Measurements from ENCODE around the gene P2RY11. TPM values are rescaled to one million over a fixed set of nuclear protein-coding genes. Genes with fewer than 3 reads are reported as not detected.

The P2RY11 gene
- total RNA-seq, 2 donors from 2014 or later, result 4.5 to 11.6 TPM

DNA sequence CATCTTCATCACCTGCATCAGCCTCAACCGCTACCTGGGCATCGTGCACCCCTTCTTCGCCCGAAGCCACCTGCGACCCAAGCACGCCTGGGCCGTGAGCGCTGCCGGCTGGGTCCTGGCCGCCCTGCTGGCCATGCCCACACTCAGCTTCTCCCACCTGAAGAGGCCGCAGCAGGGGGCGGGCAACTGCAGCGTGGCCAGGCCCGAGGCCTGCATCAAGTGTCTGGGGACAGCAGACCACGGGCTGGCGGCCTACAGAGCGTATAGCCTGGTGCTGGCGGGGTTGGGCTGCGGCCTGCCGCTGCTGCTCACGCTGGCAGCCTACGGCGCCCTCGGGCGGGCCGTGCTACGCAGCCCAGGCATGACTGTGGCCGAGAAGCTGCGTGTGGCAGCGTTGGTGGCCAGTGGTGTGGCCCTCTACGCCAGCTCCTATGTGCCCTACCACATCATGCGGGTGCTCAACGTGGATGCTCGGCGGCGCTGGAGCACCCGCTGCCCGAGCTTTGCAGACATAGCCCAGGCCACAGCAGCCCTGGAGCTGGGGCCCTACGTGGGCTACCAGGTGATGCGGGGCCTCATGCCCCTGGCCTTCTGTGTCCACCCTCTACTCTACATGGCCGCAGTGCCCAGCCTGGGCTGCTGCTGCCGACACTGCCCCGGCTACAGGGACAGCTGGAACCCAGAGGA is 2.6 kb downstream of the P2RY11 start:
- H3K36me3 ChIP-seq, result peaks cover 54% of the 10 kb centered on the region
- H3K27ac ChIP-seq, result no peak overlapping the region
- no peaks in the 10 kb centered on the region for H3K27me3 ChIP-seq (replicated peaks; ENCODE audit: insufficient read depth)
- ATAC-seq (ENCODE audit: insufficient number of reproducible peaks, low FRiP score, low read depth) (no peak), DNase-seq (ENCODE audit: low spot score) (no peak)
- H3K9me3 ChIP-seq, result no peaks in the 10 kb centered on the region
- no peak overlapping the region for H3K4me3 ChIP-seq
- peaks cover 8 to 12% of the 10 kb centered on the region in 2 donors for H3K4me1 ChIP-seq (ENCODE audit: control insufficient read depth in 1 of 2, low read depth in 2 of 2)
- TF ChIP-seq, protein P1, sequence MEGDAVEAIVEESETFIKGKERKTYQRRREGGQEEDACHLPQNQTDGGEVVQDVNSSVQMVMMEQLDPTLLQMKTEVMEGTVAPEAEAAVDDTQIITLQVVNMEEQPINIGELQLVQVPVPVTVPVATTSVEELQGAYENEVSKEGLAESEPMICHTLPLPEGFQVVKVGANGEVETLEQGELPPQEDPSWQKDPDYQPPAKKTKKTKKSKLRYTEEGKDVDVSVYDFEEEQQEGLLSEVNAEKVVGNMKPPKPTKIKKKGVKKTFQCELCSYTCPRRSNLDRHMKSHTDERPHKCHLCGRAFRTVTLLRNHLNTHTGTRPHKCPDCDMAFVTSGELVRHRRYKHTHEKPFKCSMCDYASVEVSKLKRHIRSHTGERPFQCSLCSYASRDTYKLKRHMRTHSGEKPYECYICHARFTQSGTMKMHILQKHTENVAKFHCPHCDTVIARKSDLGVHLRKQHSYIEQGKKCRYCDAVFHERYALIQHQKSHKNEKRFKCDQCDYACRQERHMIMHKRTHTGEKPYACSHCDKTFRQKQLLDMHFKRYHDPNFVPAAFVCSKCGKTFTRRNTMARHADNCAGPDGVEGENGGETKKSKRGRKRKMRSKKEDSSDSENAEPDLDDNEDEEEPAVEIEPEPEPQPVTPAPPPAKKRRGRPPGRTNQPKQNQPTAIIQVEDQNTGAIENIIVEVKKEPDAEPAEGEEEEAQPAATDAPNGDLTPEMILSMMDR (IDR thresholded peaks at IDR 0.05), result no peak

DNA sequence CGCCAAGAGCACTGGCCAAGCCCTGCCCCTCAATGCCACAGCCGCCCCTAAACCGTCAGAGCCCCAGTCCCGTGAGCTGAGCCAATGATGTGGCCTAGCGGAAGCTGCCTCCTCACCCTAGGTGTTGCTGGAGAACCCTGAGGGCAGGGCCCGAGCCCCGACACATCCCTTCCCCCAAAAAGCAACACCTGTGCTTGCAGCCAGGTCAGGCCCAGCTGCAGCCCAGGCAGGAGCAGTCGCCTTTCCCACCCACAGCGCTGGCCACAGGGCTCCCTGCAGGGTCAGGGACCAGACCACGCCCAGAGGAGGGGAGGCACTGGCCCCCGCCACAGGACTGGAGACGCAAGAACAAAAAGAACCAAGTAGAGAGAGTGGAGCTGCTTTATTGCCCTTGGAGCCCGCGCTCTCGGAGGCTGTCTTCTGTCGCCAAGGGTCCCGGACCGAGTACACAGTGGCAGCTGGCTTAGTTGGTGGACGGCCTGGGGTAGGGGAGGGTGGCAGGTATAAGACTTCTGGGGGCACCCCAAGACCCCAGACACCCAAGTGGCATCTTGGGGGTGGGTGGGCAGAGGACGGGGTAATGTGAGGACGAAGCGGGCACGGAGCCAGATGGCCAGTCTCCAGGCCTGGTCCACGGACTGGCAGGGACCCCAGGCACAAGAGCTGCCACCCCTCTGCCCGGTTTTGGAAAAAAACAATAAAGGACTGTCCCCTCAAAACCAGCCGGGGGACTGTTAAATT is 3.3 kb downstream of the P2RY11 start:
- H3K9me3 ChIP-seq, result no peaks in the 10 kb centered on the region
- H3K36me3 ChIP-seq, result peaks cover 47% of the 10 kb centered on the region
- DNase-seq (ENCODE audit: low spot score), result no peak
- no peak for ATAC-seq (ENCODE audit: insufficient number of reproducible peaks, low FRiP score, low read depth)
- TF ChIP-seq, protein P1 (IDR thresholded peaks at IDR 0.05), result no peak
- H3K27ac ChIP-seq, result no peak overlapping the region
- no peaks in the 10 kb centered on the region for H3K27me3 ChIP-seq (replicated peaks; ENCODE audit: insufficient read depth)
- H3K4me1 ChIP-seq (ENCODE audit: control insufficient read depth in 1 of 2, low read depth in 2 of 2), result peaks cover 10 to 13% of the 10 kb centered on the region in 2 donors
- no peak overlapping the region for H3K4me3 ChIP-seq

DNA sequence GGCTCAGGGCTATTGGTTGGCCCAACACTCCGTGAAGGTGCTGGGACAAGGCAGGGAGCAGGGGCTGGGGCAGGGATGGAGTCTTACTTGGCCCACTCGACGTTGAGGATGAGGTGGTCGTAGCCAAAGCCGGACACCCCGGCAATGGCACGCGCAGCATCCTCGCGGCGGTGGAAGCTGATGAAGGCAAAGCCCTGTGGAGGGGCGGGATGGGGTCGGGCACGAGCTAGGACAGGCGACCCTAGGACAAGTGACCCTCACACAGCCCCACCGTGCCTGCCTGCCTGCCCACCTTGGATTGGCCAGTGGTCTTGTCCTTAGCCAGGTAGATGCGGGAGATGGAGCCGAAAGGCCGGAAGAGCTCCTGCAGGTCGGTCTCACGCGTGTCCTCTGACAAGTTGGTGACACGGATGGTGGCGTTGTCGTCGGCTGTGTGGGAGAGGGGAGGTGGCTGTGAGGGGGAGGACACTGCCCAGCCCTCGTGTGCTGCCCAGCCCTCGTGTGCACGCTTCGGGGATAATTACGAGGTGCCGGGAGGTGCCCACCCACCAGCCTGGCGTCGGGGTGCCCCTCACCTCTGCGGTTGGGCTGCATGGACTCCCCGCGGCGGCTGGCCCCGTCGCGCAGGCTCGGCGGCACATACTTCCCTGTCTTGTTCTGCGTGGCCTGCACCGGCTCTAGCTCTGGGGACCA is 4.0 kb downstream of the P2RY11 start:
- TF ChIP-seq, protein P1 (IDR thresholded peaks at IDR 0.05), result no peak
- ATAC-seq (ENCODE audit: insufficient number of reproducible peaks, low FRiP score, low read depth) (no peak), DNase-seq (ENCODE audit: low spot score) (no peak)
- Histone ChIP-seq H3K27ac (no peak overlapping the region), H3K36me3 (peaks cover 40% of the 10 kb centered on the region), H3K27me3 (replicated peaks; ENCODE audit: insufficient read depth) (no peaks in the 10 kb centered on the region), H3K4me3 (no peak overlapping the region), H3K9me3 (no peaks in the 10 kb centered on the region), H3K4me1 (ENCODE audit: control insufficient read depth in 1 of 2, low read depth in 2 of 2) (peaks cover 14 to 17% of the 10 kb centered on the region in 2 donors)

DNA sequence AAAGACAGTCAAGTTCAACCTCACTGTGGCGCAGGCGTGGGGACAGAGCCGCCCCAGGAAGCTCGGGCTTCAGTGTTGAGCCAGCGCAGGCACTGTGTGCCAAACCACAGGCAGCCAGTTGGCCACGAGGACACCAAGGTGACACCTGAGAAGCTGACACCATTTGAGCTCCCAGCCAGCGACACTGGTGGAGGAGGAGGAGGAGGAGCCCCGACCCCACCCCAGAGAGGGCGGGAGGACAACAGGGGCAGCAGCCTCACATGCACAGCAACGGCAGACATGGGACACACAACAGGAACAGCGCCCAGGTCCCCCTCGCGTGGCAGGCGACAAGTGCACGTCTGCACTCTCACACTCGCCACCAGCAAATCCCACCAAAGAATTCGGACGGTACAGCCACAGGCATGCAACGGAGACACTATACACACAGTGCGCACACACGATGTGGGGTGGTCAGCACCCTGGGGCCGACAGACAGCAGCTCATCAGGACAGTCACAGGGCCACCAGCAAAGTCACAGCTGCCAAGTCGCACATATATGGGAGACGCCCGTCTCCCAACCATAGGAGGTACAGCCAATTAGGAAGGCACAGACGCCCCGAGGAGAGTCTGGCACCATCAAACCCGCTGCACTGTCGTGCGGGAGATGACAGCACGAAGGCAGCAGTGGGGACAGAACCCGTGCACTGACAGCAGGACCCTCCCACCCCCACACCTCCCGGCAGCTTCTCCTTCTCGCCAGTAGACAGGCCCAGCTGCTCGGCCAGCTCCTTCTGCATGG is 4.8 kb downstream of the P2RY11 start:
- peaks cover 22 to 24% of the 10 kb centered on the region in 2 donors for H3K4me1 ChIP-seq (ENCODE audit: control insufficient read depth in 1 of 2, low read depth in 2 of 2)
- TF ChIP-seq, protein P1 (IDR thresholded peaks at IDR 0.05), result no peak
- H3K36me3 ChIP-seq, result peaks cover 34% of the 10 kb centered on the region
- no peak overlapping the region for H3K4me3 ChIP-seq
- H3K9me3 ChIP-seq, result no peaks in the 10 kb centered on the region
- H3K27me3 ChIP-seq (replicated peaks; ENCODE audit: insufficient read depth), result no peaks in the 10 kb centered on the region
- H3K27ac ChIP-seq, result no peak overlapping the region
- no peak for ATAC-seq (ENCODE audit: insufficient number of reproducible peaks, low FRiP score, low read depth)
- no peak for DNase-seq (ENCODE audit: low spot score)

All from thoracic aorta (tissue), 2 donors.